Neural cell (in vitro differentiated cells): ENCODE data around the gene MRPS12.

Source experiments
- CTCF ChIP-seq: fragments of 450-650 bp; IDR thresholded peaks from 2 replicates; pipeline ENCODE4 v1.5.1; 2014; ENCODE audit warnings: antibody characterized with exemption, mild to moderate bottlenecking, moderate library complexity; ENCODE audit not compliant: poor library complexity, severe bottlenecking
- EZH2 ChIP-seq: fragments of 200-600, 300-800 bp; shearing (Covaris generic), sonication (generic); IDR thresholded peaks from 2 replicates; pipeline ENCODE4 v1.6.1; 2014; ENCODE audit warnings: antibody characterized with exemption, low read length, borderline replicate concordance, mild to moderate bottlenecking; ENCODE audit not compliant: insufficient read depth, poor library complexity, severe bottlenecking
- POLR2AphosphoS5 ChIP-seq: IDR thresholded peaks from 2 replicates; pipeline ENCODE4 v1.6.1; 2012

- no peak for TF ChIP-seq EZH2
- TF ChIP-seq CTCF: no peak
- TF ChIP-seq POLR2AphosphoS5: no peak
Observed at GRCh38 chr19:38891771-38892170, 39.0 kb upstream of the MRPS12 start.
